Measurements from ENCODE around the gene CHD5. TPM values are rescaled to one million over a fixed set of nuclear protein-coding genes. Genes with fewer than 3 reads are reported as not detected.

Gene CHD5
- total RNA-seq, 1 experiment from 2014 or later, result 2.4 TPM

DNA sequence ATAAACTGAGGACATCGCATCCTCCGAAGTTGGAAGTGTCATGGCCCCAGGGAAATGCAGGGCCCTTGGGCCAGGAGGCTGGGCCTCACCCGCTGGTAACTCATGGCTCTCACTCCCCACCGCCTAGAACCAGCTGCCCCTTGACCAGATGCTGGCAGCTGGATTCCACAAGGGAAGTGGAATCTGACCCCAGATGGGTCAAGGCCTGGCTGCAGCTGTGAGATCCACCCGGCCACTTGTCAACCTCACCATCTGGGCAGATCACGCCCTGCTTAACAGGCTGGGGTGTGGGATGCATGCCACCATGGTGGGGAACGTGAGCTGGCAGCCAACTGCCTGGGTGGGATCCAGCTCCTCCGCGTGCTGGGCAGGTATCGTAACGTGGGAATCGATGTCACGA lies 108.9 kb downstream of the CHD5 start:
- ChIA-PET CTCF (interaction anchor here (1.0 to 1.2 kb wide), 4 partner anchors 11 to 115 kb away, joined by 3 to 4 read pairs (median 4); no protein-coding TSS in a partner anchor), POLR2A (no interaction called here)
- TF ChIP-seq NR2C2 (CRISPR knock-in tag; IDR thresholded peaks at IDR 0.05) (no peak), FOXJ3 (CRISPR knock-in tag; IDR thresholded peaks at IDR 0.05; ENCODE audit: borderline replicate concordance) (no peak), ESRRA (CRISPR knock-in tag; IDR thresholded peaks at IDR 0.05; ENCODE audit: borderline replicate concordance) (no peak), IRF2 (CRISPR knock-in tag; IDR thresholded peaks at IDR 0.05; ENCODE audit: borderline replicate concordance, low read depth) (no peak), CREM (CRISPR knock-in tag; IDR thresholded peaks at IDR 0.05) (no peak), EMX1 (CRISPR knock-in tag; IDR thresholded peaks at IDR 0.05) (no peak)
- TF ChIP-seq, protein P1, sequence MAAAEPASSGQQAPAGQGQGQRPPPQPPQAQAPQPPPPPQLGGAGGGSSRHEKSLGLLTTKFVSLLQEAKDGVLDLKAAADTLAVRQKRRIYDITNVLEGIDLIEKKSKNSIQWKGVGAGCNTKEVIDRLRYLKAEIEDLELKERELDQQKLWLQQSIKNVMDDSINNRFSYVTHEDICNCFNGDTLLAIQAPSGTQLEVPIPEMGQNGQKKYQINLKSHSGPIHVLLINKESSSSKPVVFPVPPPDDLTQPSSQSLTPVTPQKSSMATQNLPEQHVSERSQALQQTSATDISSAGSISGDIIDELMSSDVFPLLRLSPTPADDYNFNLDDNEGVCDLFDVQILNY (CRISPR knock-in tag; IDR thresholded peaks at IDR 0.05), result no peak
- TF ChIP-seq, protein P2, sequence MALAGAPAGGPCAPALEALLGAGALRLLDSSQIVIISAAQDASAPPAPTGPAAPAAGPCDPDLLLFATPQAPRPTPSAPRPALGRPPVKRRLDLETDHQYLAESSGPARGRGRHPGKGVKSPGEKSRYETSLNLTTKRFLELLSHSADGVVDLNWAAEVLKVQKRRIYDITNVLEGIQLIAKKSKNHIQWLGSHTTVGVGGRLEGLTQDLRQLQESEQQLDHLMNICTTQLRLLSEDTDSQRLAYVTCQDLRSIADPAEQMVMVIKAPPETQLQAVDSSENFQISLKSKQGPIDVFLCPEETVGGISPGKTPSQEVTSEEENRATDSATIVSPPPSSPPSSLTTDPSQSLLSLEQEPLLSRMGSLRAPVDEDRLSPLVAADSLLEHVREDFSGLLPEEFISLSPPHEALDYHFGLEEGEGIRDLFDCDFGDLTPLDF (CRISPR knock-in tag; IDR thresholded peaks at IDR 0.05), result no peak
- TF ChIP-seq, protein P3, sequence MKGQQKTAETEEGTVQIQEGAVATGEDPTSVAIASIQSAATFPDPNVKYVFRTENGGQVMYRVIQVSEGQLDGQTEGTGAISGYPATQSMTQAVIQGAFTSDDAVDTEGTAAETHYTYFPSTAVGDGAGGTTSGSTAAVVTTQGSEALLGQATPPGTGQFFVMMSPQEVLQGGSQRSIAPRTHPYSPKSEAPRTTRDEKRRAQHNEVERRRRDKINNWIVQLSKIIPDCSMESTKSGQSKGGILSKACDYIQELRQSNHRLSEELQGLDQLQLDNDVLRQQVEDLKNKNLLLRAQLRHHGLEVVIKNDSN (CRISPR knock-in tag; IDR thresholded peaks at IDR 0.05), result no peak
- TF ChIP-seq, protein P4, sequence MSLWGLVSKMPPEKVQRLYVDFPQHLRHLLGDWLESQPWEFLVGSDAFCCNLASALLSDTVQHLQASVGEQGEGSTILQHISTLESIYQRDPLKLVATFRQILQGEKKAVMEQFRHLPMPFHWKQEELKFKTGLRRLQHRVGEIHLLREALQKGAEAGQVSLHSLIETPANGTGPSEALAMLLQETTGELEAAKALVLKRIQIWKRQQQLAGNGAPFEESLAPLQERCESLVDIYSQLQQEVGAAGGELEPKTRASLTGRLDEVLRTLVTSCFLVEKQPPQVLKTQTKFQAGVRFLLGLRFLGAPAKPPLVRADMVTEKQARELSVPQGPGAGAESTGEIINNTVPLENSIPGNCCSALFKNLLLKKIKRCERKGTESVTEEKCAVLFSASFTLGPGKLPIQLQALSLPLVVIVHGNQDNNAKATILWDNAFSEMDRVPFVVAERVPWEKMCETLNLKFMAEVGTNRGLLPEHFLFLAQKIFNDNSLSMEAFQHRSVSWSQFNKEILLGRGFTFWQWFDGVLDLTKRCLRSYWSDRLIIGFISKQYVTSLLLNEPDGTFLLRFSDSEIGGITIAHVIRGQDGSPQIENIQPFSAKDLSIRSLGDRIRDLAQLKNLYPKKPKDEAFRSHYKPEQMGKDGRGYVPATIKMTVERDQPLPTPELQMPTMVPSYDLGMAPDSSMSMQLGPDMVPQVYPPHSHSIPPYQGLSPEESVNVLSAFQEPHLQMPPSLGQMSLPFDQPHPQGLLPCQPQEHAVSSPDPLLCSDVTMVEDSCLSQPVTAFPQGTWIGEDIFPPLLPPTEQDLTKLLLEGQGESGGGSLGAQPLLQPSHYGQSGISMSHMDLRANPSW (CRISPR knock-in tag; conservative IDR thresholded peaks at IDR 0.05; ENCODE audit: low read depth), result no peak
- H3K9me3 Mint-ChIP-seq, result no peaks in the 10 kb centered on the region
- no peaks in the 10 kb centered on the region for H3K36me3 Mint-ChIP-seq
- H3K27me3 Mint-ChIP-seq (ENCODE audit: low read depth), result no peaks in the 10 kb centered on the region
- H3K27ac Mint-ChIP-seq, result no peak overlapping the region
- no peak overlapping the region for H3K4me3 Mint-ChIP-seq
- no peaks in the 10 kb centered on the region for H3K4me1 Mint-ChIP-seq
- ATAC-seq, result no peak
- no peak for DNase-seq (ENCODE audit: low spot score)

DNA sequence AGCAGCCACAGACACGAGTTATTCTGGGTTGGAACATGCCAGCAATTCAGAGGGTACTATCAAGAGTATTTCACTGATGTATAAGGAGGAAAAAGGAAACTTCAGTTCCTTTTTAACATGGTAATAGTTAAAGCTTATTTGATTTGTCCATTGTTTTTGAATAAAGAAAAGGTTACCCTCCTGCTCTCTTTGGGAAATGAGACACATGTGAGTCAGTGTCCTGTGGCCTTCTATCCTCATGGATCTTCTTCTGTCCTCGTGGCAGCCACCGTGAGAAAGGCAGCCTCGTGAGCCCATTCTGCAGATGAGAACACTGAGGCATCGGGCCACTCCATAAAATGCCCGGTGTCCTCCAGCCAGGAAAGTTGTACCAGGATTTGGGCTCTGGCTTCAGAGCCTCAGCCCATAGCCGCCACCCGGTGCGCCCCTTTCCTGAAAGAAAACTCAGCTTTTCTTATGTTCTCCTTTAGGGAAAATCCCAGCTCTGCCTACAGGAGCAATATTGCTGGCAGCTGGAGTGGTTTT lies 109.6 kb downstream of the CHD5 start:
- TF ChIP-seq, protein P5, sequence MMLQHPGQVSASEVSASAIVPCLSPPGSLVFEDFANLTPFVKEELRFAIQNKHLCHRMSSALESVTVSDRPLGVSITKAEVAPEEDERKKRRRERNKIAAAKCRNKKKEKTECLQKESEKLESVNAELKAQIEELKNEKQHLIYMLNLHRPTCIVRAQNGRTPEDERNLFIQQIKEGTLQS (CRISPR knock-in tag; conservative IDR thresholded peaks at IDR 0.05), result no peak
- TF ChIP-seq ZNF263 (CRISPR knock-in tag; IDR thresholded peaks at IDR 0.05; ENCODE audit: low read depth), result no peak
- TF ChIP-seq, protein P6, sequence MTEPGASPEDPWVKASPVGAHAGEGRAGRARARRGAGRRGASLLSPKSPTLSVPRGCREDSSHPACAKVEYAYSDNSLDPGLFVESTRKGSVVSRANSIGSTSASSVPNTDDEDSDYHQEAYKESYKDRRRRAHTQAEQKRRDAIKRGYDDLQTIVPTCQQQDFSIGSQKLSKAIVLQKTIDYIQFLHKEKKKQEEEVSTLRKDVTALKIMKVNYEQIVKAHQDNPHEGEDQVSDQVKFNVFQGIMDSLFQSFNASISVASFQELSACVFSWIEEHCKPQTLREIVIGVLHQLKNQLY (CRISPR knock-in tag; IDR thresholded peaks at IDR 0.05), result no peak
- TF ChIP-seq, protein P7, sequence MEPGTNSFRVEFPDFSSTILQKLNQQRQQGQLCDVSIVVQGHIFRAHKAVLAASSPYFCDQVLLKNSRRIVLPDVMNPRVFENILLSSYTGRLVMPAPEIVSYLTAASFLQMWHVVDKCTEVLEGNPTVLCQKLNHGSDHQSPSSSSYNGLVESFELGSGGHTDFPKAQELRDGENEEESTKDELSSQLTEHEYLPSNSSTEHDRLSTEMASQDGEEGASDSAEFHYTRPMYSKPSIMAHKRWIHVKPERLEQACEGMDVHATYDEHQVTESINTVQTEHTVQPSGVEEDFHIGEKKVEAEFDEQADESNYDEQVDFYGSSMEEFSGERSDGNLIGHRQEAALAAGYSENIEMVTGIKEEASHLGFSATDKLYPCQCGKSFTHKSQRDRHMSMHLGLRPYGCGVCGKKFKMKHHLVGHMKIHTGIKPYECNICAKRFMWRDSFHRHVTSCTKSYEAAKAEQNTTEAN (CRISPR knock-in tag; IDR thresholded peaks at IDR 0.05), result no peak
- no peak overlapping the region for H3K27ac Mint-ChIP-seq
- POLR2A ChIA-PET, result interaction anchor here (0.6 kb wide), 1 partner anchor 86 kb away, joined by 3 read pairs; no protein-coding TSS in a partner anchor
- no peaks in the 10 kb centered on the region for H3K36me3 Mint-ChIP-seq
- no peaks in the 10 kb centered on the region for H3K9me3 Mint-ChIP-seq
- CTCF ChIA-PET, result interaction anchor here (1.0 to 1.2 kb wide), 4 partner anchors 11 to 115 kb away, joined by 3 to 4 read pairs (median 4); no protein-coding TSS in a partner anchor
- ATAC-seq, result no peak
- no peaks in the 10 kb centered on the region for H3K27me3 Mint-ChIP-seq (ENCODE audit: low read depth)
- no peak overlapping the region for H3K4me3 Mint-ChIP-seq
- DNase-seq (ENCODE audit: low spot score), result no peak
- no peaks in the 10 kb centered on the region for H3K4me1 Mint-ChIP-seq
